ENCODE data around the gene UBTD1. TPM values are rescaled to one million over a fixed set of nuclear protein-coding genes. Genes with fewer than 3 reads are reported as not detected.

The UBTD1 gene
- total and polyA plus RNA-seq, 10 of the 15 experiments (the other 5 are each of a cell fraction or from before 2014, with no cell fraction given) = 0.04 to 1.5 (median 1.2) TPM; not detected in 1

GRCh38 chr10:97450828-97451227 is 47.9 kb upstream of the UBTD1 start (continued):
- TF ChIP-seq, protein P1, sequence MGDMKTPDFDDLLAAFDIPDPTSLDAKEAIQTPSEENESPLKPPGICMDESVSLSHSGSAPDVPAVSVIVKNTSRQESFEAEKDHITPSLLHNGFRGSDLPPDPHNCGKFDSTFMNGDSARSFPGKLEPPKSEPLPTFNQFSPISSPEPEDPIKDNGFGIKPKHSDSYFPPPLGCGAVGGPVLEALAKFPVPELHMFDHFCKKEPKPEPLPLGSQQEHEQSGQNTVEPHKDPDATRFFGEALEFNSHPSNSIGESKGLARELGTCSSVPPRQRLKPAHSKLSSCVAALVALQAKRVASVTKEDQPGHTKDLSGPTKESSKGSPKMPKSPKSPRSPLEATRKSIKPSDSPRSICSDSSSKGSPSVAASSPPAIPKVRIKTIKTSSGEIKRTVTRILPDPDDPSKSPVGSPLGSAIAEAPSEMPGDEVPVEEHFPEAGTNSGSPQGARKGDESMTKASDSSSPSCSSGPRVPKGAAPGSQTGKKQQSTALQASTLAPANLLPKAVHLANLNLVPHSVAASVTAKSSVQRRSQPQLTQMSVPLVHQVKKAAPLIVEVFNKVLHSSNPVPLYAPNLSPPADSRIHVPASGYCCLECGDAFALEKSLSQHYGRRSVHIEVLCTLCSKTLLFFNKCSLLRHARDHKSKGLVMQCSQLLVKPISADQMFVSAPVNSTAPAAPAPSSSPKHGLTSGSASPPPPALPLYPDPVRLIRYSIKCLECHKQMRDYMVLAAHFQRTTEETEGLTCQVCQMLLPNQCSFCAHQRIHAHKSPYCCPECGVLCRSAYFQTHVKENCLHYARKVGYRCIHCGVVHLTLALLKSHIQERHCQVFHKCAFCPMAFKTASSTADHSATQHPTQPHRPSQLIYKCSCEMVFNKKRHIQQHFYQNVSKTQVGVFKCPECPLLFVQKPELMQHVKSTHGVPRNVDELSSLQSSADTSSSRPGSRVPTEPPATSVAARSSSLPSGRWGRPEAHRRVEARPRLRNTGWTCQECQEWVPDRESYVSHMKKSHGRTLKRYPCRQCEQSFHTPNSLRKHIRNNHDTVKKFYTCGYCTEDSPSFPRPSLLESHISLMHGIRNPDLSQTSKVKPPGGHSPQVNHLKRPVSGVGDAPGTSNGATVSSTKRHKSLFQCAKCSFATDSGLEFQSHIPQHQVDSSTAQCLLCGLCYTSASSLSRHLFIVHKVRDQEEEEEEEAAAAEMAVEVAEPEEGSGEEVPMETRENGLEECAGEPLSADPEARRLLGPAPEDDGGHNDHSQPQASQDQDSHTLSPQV (IDR thresholded peaks at IDR 0.05) = no peak
- TF ChIP-seq, protein P2, sequence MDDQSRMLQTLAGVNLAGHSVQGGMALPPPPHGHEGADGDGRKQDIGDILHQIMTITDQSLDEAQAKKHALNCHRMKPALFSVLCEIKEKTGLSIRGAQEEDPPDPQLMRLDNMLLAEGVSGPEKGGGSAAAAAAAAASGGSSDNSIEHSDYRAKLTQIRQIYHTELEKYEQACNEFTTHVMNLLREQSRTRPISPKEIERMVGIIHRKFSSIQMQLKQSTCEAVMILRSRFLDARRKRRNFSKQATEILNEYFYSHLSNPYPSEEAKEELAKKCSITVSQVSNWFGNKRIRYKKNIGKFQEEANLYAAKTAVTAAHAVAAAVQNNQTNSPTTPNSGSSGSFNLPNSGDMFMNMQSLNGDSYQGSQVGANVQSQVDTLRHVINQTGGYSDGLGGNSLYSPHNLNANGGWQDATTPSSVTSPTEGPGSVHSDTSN (IDR thresholded peaks at IDR 0.05; ENCODE audit: insufficient replicate concordance, low read depth, low read length) = no peak
- TF ChIP-seq POU2F2 (IDR thresholded peaks at IDR 0.05; ENCODE audit: borderline replicate concordance, low read depth, low read length) (no peak), RBBP5 (conservative IDR thresholded peaks at IDR 0.05) (no peak), ZNF24 (IDR thresholded peaks at IDR 0.05) (no peak)
- TF ChIP-seq, protein P3, sequence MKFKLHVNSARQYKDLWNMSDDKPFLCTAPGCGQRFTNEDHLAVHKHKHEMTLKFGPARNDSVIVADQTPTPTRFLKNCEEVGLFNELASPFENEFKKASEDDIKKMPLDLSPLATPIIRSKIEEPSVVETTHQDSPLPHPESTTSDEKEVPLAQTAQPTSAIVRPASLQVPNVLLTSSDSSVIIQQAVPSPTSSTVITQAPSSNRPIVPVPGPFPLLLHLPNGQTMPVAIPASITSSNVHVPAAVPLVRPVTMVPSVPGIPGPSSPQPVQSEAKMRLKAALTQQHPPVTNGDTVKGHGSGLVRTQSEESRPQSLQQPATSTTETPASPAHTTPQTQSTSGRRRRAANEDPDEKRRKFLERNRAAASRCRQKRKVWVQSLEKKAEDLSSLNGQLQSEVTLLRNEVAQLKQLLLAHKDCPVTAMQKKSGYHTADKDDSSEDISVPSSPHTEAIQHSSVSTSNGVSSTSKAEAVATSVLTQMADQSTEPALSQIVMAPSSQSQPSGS (IDR thresholded peaks at IDR 0.05; ENCODE audit: low read length) = no peak
- TF ChIP-seq, protein P4, sequence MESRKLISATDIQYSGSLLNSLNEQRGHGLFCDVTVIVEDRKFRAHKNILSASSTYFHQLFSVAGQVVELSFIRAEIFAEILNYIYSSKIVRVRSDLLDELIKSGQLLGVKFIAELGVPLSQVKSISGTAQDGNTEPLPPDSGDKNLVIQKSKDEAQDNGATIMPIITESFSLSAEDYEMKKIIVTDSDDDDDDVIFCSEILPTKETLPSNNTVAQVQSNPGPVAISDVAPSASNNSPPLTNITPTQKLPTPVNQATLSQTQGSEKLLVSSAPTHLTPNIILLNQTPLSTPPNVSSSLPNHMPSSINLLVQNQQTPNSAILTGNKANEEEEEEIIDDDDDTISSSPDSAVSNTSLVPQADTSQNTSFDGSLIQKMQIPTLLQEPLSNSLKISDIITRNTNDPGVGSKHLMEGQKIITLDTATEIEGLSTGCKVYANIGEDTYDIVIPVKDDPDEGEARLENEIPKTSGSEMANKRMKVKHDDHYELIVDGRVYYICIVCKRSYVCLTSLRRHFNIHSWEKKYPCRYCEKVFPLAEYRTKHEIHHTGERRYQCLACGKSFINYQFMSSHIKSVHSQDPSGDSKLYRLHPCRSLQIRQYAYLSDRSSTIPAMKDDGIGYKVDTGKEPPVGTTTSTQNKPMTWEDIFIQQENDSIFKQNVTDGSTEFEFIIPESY (IDR thresholded peaks at IDR 0.05) = no peak

Data from GM12878 (cell line).